RWPE1 (cell line): ENCODE measurements around the gene NFU1.

Experiments used
- CTCF ChIA-PET: fragments of 350-600 bp; sonication (Branson Sonifier 250); formaldehyde crosslinking; extraction: SDS; loops from one replicate; lab custom pipeline; 2021; lab: Yijun Ruan, JAX
- POLR2A ChIA-PET: fragments of 400-600 bp; formaldehyde crosslinking; extraction: SDS; loops from one replicate; lab custom pipeline; 2020; ENCODE audit warnings: antibody characterized with exemption; ENCODE audit not compliant: low non-redundant PET; lab: Yijun Ruan, JAX
- DNase-seq: peaks from one replicate; pipeline ENCODE4 v3.0.0; 2012; ENCODE audit warnings: low spot score
- H3K27ac ChIP-seq: fragments of 450-650 bp; 2 replicates; pipeline ENCODE4 v1.5.1; 2017
- TF ChIP-seq, protein P1 (sequence below): fragments of 450-650 bp; conservative IDR thresholded peaks from 2 replicates; pipeline ENCODE4 v1.5.1; 2017; ENCODE audit warnings: low read depth, mild to moderate bottlenecking

NFU1 gene

DNA sequence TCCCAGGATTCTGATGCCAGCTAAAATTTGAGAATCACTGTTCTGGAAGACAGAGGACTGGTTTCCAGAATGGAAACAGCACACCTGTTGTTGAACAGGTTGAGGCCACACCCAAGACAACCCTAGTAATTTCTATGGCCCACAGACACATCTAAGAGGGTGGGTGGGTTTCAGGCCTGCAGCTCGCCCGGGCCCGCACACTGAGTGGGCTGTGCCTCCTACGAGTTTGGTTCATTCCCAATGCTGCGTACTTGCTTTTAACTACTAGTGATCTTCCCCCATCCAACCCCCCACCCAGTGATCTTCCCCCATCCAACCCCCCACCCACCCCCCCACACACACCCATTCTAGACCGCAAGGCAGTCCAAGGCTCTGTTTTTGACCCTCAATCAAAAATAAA, 1.3 kb upstream of the NFU1 start:
- CTCF ChIA-PET: no interaction called here

DNA sequence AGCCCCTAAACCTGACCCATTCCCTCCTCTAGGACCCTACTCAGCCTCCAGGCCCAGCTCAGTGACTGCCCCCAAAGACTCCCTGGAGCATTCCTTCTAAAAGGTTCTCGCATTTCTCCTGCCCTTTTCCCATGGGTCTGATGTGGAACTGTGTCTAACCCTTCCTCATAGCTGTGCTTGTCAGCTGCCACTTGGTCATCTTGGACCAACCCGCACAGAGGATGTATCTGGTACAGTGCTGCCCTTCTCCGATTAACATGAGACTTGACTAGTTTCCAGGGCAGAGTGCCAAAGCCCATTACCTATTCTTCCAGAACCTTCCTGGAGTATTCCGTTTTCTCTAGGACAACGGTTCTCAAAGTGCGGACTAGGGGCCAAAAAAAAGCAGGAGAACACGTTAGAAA, 518 bp upstream of the NFU1 start:
- peak overlapping the region; percentile 94 for H3K27ac ChIP-seq
- ChIA-PET CTCF (interaction anchor here (0.5 to 0.8 kb wide), 2 partner anchors 87 to 1165 kb away, joined by 3 read pairs; no protein-coding TSS in a partner anchor), POLR2A (no interaction called here)
- TF ChIP-seq, protein P1, sequence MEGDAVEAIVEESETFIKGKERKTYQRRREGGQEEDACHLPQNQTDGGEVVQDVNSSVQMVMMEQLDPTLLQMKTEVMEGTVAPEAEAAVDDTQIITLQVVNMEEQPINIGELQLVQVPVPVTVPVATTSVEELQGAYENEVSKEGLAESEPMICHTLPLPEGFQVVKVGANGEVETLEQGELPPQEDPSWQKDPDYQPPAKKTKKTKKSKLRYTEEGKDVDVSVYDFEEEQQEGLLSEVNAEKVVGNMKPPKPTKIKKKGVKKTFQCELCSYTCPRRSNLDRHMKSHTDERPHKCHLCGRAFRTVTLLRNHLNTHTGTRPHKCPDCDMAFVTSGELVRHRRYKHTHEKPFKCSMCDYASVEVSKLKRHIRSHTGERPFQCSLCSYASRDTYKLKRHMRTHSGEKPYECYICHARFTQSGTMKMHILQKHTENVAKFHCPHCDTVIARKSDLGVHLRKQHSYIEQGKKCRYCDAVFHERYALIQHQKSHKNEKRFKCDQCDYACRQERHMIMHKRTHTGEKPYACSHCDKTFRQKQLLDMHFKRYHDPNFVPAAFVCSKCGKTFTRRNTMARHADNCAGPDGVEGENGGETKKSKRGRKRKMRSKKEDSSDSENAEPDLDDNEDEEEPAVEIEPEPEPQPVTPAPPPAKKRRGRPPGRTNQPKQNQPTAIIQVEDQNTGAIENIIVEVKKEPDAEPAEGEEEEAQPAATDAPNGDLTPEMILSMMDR: no peak
- peak; percentile 20 for DNase-seq

More for the DNA sequence above, 1.3 kb upstream of the NFU1 start:
- TF ChIP-seq, protein P1: no peak
- H3K27ac ChIP-seq: peak overlapping the region; percentile 94; the same call in 1 of the 2 replicates
- POLR2A ChIA-PET: no interaction called here
- DNase-seq: no peak

DNA sequence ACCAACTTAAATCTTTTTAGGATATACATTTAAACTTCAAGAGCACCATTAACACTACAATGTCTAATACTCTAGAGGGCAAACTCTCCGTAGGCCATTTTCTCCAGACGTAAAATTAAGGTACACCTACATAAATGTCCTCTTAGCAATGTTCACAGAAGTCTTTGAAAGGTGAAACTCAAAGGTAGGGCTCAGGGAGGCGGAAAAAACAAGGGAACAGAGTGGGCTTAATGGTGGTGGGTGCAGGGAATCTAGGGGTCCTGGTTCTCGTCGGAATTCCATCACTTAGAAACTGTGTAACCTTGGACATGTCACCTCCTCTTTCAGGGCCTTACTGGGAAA, 668 bp downstream of the NFU1 start:
- H3K27ac ChIP-seq: peak overlapping the region; percentile 94
- TF ChIP-seq, protein P1: no peak
- no peak for DNase-seq
- CTCF ChIA-PET: interaction anchor here (0.6 to 1.0 kb wide), 5 partner anchors 15 to 264 kb away, joined by 3 to 4 read pairs (median 3); no protein-coding TSS in a partner anchor
- POLR2A ChIA-PET: no interaction called here

DNA sequence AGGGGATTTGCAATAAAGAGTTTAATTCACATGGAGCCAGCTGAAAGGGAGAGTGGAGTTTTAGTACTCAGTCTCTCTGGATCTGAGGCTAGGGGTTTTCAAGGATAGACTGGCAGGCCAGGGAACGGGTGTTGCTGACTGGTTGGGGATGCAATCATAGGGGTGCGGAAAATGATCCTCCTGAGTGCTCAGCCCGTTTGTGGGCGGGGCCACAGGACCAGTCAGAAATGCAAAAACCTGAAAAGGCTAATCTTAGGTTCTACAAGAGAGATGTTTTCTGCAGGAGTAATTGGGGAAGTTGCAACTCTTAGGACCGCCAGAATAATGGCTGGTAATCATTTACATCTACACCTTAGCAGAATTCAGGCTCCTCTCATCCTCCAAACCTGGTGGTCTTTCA, 2.5 kb downstream of the NFU1 start:
- CTCF ChIA-PET: no interaction called here
- POLR2A ChIA-PET: no interaction called here
- DNase-seq: no peak
- TF ChIP-seq, protein P1: no peak
- no peak overlapping the region for H3K27ac ChIP-seq

GRCh38 chr2:69429491-69430183, 7.6 kb downstream of the NFU1 start:
- ChIA-PET POLR2A (no interaction called here), CTCF (interaction anchor here (0.6 kb wide), 1 partner anchor 50 kb away, joined by 3 read pairs; no protein-coding TSS in a partner anchor)
- DNase-seq: no peak
- H3K27ac ChIP-seq: no peak overlapping the region
- TF ChIP-seq, protein P1: no peak

- POLR2A ChIA-PET: no interaction called here
- H3K27ac ChIP-seq: no peak overlapping the region
- TF ChIP-seq, protein P1: no peak
- no peak for DNase-seq
- CTCF ChIA-PET: interaction anchor here (0.6 to 0.7 kb wide), 2 partner anchors 37 to 50 kb away, joined by 3 to 9 read pairs; no protein-coding TSS in a partner anchor
These were observed 8.3 kb downstream of the NFU1 start for GRCh38 chr2:69428981-69429380.
